Epithelial cell of proximal tubule (primary cell): Measurements from ENCODE around the gene MYT1. TPM values are rescaled to one million over a fixed set of nuclear protein-coding genes. Genes with fewer than 3 reads are reported as not detected.

ENCODE experiments used
- DNase-seq: peaks from one replicate; pipeline ENCODE4 v3.0.0-alpha.2; 2011; ENCODE audit warnings: low read depth
- H3K4me3 ChIP-seq: 2 replicates; pipeline ENCODE4 v1.5.1; 2011; ENCODE audit warnings: low read depth, mild to moderate bottlenecking, low read length
- CTCF ChIP-seq: conservative IDR thresholded peaks from 2 replicates; pipeline ENCODE4 v1.5.1; 2012; ENCODE audit warnings: low read depth, mild to moderate bottlenecking, low read length
- total RNA-seq: library from RNA; depleted of rRNA; stranded (reverse); fragments of >200 nt; gene quantifications from 2 replicates; pipeline ENCODE4 v1.2.3, GENCODE V29; 2015

The MYT1 gene
- total RNA-seq, 1 donor from 2014 or later = not detected

DNA sequence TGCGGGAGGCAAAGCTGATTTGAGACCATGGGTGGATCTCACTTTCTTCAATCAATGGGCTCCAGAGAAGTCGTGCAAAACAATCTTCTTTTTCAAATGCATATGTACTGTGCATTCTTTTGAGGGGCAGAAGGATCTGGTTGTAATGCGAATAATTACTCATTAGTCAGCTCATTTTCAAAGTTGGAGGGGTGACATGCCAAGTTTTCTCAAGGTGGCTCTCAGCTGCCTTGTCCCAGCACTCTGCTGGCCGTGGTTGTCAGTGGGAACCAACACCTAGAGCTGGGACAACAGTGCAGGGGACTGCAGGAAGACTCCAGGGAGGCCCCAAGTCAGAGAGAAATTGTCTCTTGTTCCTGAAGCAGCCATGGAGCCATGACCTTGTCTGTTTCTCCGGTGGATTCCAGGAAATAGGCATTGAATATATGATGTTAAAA is 25.3 kb downstream of the MYT1 start:
- no peak for TF ChIP-seq CTCF
- no peak overlapping the region for H3K4me3 ChIP-seq
- no peak for DNase-seq

GRCh38 chr20:64189986-64190385 is 25.7 kb downstream of the MYT1 start:
- DNase-seq = no peak
- H3K4me3 ChIP-seq = no peak overlapping the region
- no peak for TF ChIP-seq CTCF

DNA sequence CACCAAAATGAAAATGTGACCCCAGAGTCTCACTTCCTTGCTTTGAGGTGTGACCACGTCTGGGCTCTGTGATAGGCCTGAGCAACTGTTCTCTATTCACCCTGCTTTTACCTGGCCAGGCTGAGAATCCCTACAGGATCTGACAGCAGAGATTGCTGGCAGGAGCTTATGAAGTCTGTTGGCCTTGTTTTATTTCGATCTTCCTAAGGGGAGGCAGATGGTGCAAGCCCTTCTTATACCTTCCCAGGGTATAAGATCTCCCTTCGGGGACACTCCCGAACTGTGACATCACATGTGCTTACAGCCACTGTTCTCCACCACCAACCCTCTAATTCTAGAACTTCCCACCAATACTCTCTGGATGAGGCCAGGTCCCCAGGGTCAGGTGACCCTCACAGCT is 26.8 kb downstream of the MYT1 start:
- no peak overlapping the region for H3K4me3 ChIP-seq
- no peak for DNase-seq
- TF ChIP-seq CTCF = no peak

GRCh38 chr20:64192406-64192805 is 28.2 kb downstream of the MYT1 start:
- DNase-seq = no peak
- H3K4me3 ChIP-seq = no peak overlapping the region
- TF ChIP-seq CTCF = no peak

GRCh38 chr20:64193058-64193457 is 28.8 kb downstream of the MYT1 start:
- TF ChIP-seq CTCF = no peak
- DNase-seq = no peak
- H3K4me3 ChIP-seq = no peak overlapping the region

DNA sequence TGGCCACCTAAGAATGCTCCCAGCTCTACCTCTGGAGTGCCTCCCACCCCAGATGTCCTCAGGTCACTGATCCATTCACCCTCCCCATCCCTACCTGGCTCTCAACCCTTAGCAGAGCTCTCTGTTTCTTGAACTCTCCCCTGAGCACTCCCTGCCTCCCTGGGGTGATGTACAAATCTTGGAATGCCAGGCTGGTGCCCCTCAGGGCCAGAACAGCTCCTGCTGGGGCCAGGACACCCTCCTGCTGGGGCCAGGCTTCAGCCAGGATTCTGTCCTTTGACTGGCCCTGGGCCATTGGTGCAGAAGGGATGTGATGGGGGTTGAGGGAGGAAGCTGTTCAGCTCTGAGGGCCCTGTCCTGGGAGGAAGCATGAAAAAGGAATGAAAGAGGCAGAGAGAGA is 30.0 kb downstream of the MYT1 start:
- no peak for DNase-seq
- no peak for TF ChIP-seq CTCF
- H3K4me3 ChIP-seq = no peak overlapping the region

DNA sequence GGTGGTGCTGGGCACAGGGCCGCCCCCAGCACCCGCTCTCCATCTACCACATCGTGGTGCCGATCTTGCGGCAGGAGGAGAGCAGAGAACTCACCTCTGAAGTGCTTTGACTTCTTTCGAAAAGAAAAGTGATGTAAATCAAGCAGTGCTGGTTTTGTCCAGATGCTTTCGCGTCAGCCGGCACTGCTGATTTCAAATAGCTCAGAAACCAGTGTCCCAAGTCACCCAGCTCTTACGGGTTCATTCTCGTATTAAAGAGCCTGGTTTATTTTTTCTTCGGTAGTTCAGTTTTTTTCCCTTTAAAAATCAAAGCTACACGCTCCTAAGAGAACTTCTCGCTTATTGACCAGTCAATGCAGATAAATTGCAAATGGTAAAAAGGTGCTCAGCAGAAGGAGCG is 32.1 kb downstream of the MYT1 start:
- no peak for TF ChIP-seq CTCF
- no peak overlapping the region for H3K4me3 ChIP-seq
- no peak for DNase-seq
